ENCODE data around the gene ERAP2. TPM values are rescaled to one million over a fixed set of nuclear protein-coding genes. Genes with fewer than 3 reads are reported as not detected.

ERAP2 gene
- total RNA-seq, 1 donor from 2014 or later, result not detected

DNA sequence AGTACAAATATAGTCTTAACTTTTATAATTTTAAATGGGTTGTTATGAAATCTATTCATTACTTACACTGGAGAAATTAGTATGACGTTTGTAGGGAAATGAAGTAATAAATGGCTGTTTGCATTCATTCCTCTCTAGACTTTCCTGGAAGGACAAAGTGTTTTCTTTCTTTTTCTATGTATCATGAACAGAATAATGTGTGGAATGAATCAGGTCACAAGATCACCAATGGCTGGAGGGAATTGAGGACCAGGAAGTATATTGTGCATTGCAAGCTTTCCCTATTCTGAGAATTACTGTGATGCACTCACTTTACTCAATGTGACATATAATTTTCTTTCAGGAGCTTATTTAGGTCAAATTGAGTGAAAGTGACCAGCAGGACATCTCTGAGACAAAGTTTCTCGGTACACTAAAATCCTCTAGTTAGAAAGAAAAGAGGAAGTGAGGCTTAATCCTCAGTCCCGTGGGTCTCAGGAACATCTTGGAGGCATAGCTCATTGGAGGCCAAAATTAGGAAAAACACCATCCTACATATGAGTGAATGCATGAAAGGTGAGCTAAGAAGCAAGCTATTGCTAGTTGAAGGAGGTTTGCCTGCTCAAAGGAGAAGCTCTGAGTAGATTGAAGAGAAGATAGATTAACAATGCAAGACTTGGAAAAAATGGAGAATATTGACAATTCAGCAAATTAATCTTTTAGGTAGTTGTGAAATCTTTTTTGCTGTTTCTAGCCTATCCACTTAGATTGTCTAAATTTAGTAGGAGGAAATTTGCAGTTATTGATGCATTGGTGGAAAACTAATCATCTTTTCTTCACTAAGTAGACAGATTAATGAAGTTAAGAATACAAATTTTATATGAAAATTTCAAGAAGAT lies 28.0 kb downstream of the ERAP2 start:
- H3K9me3 Mint-ChIP-seq (ENCODE audit: low read depth), result no peaks in the 10 kb centered on the region
- H3K27ac Mint-ChIP-seq, result no peak overlapping the region
- TF ChIP-seq, protein P1, sequence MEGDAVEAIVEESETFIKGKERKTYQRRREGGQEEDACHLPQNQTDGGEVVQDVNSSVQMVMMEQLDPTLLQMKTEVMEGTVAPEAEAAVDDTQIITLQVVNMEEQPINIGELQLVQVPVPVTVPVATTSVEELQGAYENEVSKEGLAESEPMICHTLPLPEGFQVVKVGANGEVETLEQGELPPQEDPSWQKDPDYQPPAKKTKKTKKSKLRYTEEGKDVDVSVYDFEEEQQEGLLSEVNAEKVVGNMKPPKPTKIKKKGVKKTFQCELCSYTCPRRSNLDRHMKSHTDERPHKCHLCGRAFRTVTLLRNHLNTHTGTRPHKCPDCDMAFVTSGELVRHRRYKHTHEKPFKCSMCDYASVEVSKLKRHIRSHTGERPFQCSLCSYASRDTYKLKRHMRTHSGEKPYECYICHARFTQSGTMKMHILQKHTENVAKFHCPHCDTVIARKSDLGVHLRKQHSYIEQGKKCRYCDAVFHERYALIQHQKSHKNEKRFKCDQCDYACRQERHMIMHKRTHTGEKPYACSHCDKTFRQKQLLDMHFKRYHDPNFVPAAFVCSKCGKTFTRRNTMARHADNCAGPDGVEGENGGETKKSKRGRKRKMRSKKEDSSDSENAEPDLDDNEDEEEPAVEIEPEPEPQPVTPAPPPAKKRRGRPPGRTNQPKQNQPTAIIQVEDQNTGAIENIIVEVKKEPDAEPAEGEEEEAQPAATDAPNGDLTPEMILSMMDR (IDR thresholded peaks at IDR 0.05; ENCODE audit: unreplicated experiment), result no peak
- no peaks in the 10 kb centered on the region for H3K36me3 Mint-ChIP-seq (ENCODE audit: insufficient read depth)
- no peak overlapping the region for H3K4me3 Mint-ChIP-seq (ENCODE audit: low read depth)
- H3K27me3 Mint-ChIP-seq, result no peaks in the 10 kb centered on the region
- peaks cover 4% of the 10 kb centered on the region for H3K4me1 Mint-ChIP-seq (ENCODE audit: low read depth)
- no peak for DNase-seq (ENCODE audit: low spot score, unreplicated experiment)

DNA sequence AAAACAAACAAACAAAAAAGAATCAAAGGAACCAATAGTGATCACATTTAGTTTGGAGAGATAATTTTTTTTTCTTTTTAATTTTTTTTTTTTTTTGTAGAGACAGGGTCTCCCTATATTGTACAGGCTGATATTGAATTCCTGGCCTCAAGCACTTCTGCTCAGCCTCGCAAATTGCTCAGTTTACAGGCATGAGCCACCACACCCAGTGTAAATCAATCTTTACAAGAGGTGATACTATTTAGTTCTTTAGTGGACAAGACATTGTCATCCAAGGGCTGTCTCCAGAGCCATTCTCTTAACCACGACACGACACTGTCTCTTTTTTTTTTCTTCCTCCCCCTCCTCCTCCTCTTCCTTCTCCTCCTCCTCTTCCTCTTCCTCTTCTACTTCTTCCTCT lies 29.6 kb downstream of the ERAP2 start:
- TF ChIP-seq, protein P1 (IDR thresholded peaks at IDR 0.05; ENCODE audit: unreplicated experiment), result no peak
- Mint-ChIP-seq H3K4me3 (ENCODE audit: low read depth) (no peak overlapping the region), H3K36me3 (ENCODE audit: insufficient read depth) (no peaks in the 10 kb centered on the region)

DNA sequence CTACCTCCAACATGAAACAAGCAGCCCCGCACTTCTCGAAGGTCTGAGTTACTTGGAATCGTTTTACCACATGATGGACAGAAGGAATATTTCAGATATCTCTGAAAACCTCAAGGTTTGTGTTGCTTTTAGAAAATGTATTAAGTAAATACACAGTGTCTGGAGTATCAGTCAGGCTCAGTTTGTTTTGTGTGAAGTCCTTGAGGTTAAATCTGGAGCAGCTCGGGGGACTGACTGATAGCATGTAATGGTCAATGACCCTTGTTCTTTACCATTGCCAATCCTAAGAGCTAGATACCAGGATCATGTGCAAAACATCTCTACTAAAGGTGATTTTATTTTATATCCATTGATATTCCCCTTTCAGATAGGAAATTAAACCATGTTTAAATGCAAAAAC lies 32.7 kb downstream of the ERAP2 start:
- no peak overlapping the region for H3K27ac Mint-ChIP-seq

More for the DNA sequence above, 29.6 kb downstream of the ERAP2 start:
- H3K4me1 Mint-ChIP-seq (ENCODE audit: low read depth), result peaks cover 4% of the 10 kb centered on the region
- no peak for DNase-seq (ENCODE audit: low spot score, unreplicated experiment)
- H3K27ac Mint-ChIP-seq, result no peak overlapping the region
- no peaks in the 10 kb centered on the region for H3K9me3 Mint-ChIP-seq (ENCODE audit: low read depth)
- H3K27me3 Mint-ChIP-seq, result no peaks in the 10 kb centered on the region

DNA sequence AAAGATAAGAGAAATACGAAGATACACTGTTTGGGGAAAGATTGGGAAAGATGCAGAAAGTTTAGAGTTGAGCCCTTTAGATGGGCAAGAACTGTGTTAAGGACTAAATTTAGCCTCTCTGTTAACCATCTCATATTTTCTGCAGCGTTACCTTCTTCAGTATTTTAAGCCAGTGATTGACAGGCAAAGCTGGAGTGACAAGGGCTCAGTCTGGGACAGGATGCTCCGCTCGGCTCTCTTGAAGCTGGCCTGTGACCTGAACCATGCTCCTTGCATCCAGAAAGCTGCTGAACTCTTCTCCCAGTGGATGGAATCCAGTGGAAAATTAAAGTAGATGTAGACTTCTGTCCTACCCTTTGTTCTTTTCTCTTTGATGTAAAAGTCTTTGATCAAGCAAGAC lies 33.1 kb downstream of the ERAP2 start:
- no peak overlapping the region for H3K27ac Mint-ChIP-seq
- H3K36me3 Mint-ChIP-seq (ENCODE audit: insufficient read depth), result no peaks in the 10 kb centered on the region
- H3K27me3 Mint-ChIP-seq, result no peaks in the 10 kb centered on the region
- peaks cover 4% of the 10 kb centered on the region for H3K4me1 Mint-ChIP-seq (ENCODE audit: low read depth)
- DNase-seq (ENCODE audit: low spot score, unreplicated experiment), result no peak
- no peaks in the 10 kb centered on the region for H3K9me3 Mint-ChIP-seq (ENCODE audit: low read depth)
- no peak overlapping the region for H3K4me3 Mint-ChIP-seq (ENCODE audit: low read depth)
- TF ChIP-seq, protein P1 (IDR thresholded peaks at IDR 0.05; ENCODE audit: unreplicated experiment), result no peak

More for the DNA sequence above, 32.7 kb downstream of the ERAP2 start:
- Mint-ChIP-seq H3K27me3 (no peaks in the 10 kb centered on the region), H3K36me3 (ENCODE audit: insufficient read depth) (no peaks in the 10 kb centered on the region), H3K9me3 (ENCODE audit: low read depth) (no peaks in the 10 kb centered on the region), H3K4me1 (ENCODE audit: low read depth) (peaks cover 4% of the 10 kb centered on the region), H3K4me3 (ENCODE audit: low read depth) (no peak overlapping the region)
- no peak for DNase-seq (ENCODE audit: low spot score, unreplicated experiment)
- TF ChIP-seq, protein P1 (IDR thresholded peaks at IDR 0.05; ENCODE audit: unreplicated experiment), result no peak

DNA sequence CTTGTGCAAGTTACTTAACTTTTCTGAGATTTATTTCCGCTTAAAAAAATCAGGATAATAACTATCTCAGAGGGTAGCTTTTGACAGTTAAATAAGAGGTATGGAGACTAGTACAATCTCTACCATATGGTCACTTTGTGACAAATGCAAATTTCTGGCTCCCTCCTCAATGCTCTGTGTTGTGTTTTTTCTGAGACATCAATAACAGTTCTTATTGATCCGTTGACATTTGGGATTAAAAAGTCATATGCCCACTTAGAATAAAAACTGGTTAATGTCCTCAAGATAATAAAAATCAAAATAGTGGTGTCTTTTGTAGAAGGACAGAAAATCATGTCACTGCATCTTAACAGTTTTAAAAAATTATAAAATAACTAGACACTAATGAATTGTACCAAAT lies 34.8 kb downstream of the ERAP2 start:
- no peak overlapping the region for H3K27ac Mint-ChIP-seq
- TF ChIP-seq, protein P1 (IDR thresholded peaks at IDR 0.05; ENCODE audit: unreplicated experiment), result no peak
- DNase-seq (ENCODE audit: low spot score, unreplicated experiment), result no peak
- H3K36me3 Mint-ChIP-seq (ENCODE audit: insufficient read depth), result no peaks in the 10 kb centered on the region
- H3K27me3 Mint-ChIP-seq, result no peaks in the 10 kb centered on the region
- no peak overlapping the region for H3K4me3 Mint-ChIP-seq (ENCODE audit: low read depth)
- H3K9me3 Mint-ChIP-seq (ENCODE audit: low read depth), result no peaks in the 10 kb centered on the region
- H3K4me1 Mint-ChIP-seq (ENCODE audit: low read depth), result peaks cover 4% of the 10 kb centered on the region

Data from progenitor cell of endocrine pancreas (in vitro differentiated cells).